Bladder microvascular endothelial cell (primary cell): ENCODE results near the gene ARHGEF5. TPM values are rescaled to one million over a fixed set of nuclear protein-coding genes. Genes with fewer than 3 reads are reported as not detected.

Source experiments
- total RNA-seq: library from RNA; depleted of rRNA; stranded (reverse); fragments of >200 nt; gene quantifications from 2 replicates; pipeline ENCODE4 v1.2.3, GENCODE V29; 2014

ARHGEF5 gene
- 0.06 and 0.16 TPM in 2 replicates for total RNA-seq

DNA sequence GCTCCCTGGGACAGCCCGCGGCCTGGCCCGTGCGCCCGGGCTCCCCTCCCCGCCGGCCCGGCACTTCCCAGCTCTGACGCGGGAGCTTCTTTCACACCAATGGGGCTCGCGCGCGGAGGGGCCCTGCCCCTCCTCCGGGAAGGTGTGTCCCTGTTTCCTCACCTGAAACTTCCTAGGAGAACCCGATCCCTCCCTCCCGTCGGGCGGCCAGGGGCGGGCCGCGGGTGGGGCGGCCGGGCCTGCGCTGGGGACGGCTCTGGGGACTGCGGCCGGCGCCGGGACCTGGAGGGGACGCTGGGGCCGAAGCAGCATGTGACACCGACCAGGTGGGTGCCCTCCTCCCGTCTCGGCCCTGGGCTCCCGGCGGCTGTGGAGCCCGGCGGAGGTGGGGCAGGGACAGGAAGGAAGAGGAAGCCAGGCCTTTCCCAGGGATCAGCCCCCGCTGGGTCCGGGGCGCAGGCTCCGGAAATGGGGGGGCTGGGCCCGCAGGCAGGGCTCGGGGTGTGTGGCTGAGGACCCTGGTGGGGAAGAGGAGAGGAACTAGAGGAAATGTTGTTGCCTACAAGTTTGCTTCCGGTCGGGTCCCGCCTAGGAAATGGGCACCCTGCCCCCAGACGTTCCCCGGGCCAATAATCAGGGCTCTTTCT, at the start of gene ARHGEF5:
Gene ARHGEF5 (plus strand): TSS at position 227 of the 647 bp plus-strand sequence. CDS start 7,268 bp downstream, outside the sequence.

GRCh38 chr7:144311872-144312469, 43.2 kb upstream of the ARHGEF5 start, which contains the start of gene OR2A1:
TSS of gene OR2A1 (plus strand) at chr7:144312419. CDS start at chr7:144318125, 5,706 bp downstream.

GRCh38 chr7:144403649-144404061, 48.5 kb downstream of the ARHGEF5 start, which contains the start of gene NOBOX:
TSS of gene NOBOX (minus strand) at chr7:144403693.

Other genes with a start within 250 kb of the ARHGEF5 start
- gene OR2A2, start 245.8 kb upstream of the ARHGEF5 start, total RNA-seq, result not detected in 2 replicates
- gene OR2A14, start 232.2 kb upstream of the ARHGEF5 start, total RNA-seq, result not detected in 2 replicates
- not detected in 2 replicates for gene CTAGE4, start 171.9 kb upstream of the ARHGEF5 start, total RNA-seq
- 0.06 and 0.32 TPM in 2 replicates for gene ARHGEF35, start 159.6 kb upstream of the ARHGEF5 start, total RNA-seq
- not detected in 2 replicates for gene OR2A42, start 115.8 kb upstream of the ARHGEF5 start, total RNA-seq
- gene OR2A7, start 90.6 kb upstream of the ARHGEF5 start, total RNA-seq, result not detected in 2 replicates
- not detected in 2 replicates for gene CTAGE8, start 86.1 kb upstream of the ARHGEF5 start, total RNA-seq
- gene OR2A1, start 43.0 kb upstream of the ARHGEF5 start, total RNA-seq, result not detected in 2 replicates
- gene NOBOX, start 48.3 kb downstream of the ARHGEF5 start, total RNA-seq, result not detected in 2 replicates